Activated CD4-positive, alpha-beta T cell treated with anti-CD3 and anti-CD28 coated beads, Interleukin-2, amount 50 U/mL, for 24 hours (primary cell): ENCODE results near the gene SPRY4.
"Not testable (repeated sequence)": the region's sequence is repeated elsewhere in the genome, so short reads cannot be mapped to it uniquely, and the experiment has no call there.

ENCODE experiments used
- DNase-seq, 2 donors: peaks; one replicate each; pipeline ENCODE4 v3.0.0-alpha.2; 2020; ENCODE audit warnings: low read depth in 1 of 2, low spot score in 1 of 2

SPRY4 gene

DNA sequence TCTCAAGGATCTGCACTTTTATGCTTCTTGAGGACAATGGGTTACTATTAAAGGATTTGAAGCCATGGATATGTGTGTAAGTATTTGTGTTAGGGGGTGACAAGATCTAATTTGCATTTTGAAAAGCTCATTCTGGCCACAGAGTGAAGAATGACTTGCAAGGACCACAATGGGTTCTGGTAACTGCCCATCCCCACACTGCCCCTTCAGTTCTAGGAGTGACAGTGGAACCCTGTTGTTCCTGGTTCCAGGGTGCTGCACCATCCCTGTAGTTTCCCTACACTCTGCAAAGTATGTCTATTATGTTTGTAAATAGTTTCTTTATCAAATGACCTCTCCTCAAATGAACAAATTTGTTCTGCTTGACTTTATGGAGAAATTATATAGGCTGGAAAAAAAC, 9.7 kb upstream of the SPRY4 start:
- DNase-seq: no peak

DNA sequence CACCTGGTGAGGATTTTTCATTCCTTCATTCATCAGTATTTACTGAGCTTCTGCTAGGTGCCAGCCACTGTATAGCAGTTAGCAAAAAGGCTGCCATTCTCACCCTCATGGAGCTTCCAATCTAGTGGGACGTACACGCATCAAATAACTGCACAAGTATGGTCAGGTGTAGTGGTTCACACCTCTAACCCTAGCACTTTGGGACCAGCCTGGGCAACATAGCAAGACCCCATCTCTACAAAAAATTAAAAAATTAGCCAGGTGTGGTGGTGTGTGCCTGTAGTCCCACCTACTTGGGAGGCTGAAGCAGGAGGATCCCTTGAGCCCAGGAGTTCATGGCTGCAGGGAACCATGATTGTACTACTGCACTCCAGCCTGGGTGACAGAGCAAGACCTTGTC, 8.9 kb upstream of the SPRY4 start:
- not testable (repeated sequence) for DNase-seq

DNA sequence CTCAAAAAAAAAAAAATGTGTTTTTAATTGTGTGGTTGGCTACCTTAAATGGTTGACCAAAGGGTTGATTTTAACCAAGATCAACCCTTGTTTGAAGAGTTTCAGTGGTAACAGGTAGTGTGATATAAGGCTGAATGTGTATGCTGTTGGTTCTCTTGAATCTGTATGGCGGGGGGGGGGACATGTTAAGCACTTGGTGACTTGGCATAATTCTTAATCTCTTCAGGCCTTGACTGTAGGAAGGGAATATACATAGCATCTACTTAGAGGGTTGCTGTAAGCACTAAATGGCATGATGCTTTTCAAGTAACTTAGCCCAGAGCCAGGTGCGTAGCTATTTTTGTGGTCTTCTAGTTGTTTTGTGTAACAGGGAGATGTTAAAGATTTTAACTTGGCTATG, 5.6 kb upstream of the SPRY4 start:
- no peak for DNase-seq

DNA sequence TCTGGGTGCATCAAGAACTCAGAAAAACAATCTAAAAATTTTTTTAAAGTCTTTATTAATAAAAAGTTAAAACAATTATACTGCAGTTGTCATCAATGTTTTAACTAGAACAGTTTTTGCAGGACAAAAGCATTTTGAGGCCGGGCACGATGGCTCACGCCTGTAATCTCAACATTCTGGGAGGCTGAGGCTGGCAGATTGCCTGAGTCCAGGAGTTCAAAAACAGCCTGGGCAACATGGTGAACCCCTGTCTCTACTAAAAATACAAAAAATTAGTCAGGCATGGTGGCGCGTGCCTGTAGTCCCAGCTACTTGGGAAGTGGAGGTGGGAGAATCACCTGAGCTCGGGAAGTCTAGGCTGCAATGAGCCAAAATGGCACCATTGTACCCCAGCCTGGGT, 5.2 kb upstream of the SPRY4 start:
- no peak for DNase-seq

DNA sequence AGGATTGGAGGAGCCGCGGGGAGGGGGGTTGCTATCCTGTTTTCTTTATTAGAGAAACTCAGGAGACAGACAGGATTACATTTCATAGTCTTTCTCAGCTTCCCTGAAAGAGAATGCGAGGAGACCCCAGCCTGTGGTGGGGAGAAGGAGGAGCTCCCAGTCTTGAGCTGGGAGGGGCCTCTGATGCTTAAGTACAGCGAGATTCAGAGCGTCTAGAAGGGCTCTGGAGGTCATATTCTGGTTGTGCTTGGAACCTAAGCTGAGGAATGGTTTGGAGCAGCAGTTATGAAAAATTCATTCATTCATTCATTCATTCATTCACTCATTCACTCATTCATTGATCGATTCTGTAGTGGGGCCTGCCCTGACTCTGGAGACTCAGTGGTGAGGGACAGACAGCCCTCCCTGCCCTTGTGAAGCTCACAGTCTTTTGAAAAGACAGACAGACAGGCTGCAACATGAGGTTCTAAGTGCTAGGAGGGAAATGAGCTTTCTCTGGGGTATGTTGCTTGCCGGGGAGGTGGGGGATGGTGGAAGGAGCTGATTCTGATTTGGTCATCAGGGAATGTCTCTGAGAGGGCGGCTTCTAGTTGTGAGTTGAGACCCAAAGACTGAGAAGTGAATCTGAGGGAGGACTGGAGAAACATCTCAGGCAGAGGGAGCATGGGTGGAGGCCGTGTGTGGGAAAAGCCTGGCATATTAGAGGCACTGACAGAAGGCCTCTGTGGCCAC, 2.5 kb upstream of the SPRY4 start:
- DNase-seq: no peak

DNA sequence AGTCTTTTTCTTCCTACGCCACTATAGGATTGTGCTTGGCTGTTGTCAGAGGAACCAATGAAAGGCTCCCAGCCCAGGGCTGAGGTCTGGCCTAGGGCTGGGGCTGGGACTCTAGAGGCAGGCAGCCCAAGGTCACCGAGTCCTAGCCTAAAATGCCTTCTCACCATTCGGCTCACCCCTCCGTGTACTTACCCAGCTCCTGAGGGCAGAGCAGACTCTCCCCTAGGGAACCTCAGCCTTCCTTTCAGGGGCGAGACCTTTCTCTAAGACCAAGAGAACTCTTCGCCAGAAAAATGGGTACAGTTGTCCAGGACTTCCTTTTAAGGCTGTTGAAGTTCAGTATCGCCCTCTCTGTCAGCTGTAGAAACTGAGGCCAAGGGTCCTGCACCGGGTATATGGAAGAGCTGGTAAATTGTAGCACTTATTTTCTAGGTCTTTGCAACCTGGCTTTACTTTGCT, 1.7 kb upstream of the SPRY4 start:
- DNase-seq: no peak

DNA sequence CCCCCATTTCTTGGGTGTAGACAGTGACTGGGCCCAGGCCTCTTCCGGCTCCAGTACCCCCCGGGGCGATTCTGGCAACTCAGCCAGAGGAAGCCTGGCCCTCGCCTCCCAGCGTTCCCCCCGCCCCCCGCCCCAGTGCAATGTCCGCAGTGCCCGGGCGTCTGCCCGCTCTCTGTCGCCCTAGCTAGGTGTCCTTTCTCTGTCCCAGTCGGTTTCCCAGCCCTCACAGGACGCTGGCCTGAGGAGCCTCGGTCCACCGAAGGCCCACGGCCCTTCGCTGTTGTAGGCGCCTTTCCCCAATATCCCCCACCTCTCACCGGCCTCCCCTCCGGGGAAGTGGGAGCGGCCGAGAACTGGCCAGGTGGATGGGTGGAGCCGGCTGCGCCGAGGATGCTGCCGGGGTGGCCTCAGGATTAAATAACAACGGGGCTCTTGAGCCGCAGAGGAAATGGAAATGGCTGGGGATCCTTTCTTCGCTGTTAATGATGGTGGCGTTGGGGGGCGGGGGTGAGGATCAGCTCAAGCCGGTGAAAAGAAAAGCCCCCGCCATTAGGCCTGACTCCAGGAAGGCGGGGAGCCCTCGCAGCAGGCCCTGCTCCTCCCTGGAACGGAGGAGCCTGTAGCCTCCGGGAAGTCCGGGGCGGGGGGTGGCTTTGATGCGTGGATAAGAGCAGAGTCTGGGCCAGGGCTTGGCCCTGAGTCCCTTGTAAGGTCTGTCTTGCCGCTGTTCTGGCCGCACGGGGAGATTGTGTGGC, 1.1 kb upstream of the SPRY4 start:
- no peak for DNase-seq

DNA sequence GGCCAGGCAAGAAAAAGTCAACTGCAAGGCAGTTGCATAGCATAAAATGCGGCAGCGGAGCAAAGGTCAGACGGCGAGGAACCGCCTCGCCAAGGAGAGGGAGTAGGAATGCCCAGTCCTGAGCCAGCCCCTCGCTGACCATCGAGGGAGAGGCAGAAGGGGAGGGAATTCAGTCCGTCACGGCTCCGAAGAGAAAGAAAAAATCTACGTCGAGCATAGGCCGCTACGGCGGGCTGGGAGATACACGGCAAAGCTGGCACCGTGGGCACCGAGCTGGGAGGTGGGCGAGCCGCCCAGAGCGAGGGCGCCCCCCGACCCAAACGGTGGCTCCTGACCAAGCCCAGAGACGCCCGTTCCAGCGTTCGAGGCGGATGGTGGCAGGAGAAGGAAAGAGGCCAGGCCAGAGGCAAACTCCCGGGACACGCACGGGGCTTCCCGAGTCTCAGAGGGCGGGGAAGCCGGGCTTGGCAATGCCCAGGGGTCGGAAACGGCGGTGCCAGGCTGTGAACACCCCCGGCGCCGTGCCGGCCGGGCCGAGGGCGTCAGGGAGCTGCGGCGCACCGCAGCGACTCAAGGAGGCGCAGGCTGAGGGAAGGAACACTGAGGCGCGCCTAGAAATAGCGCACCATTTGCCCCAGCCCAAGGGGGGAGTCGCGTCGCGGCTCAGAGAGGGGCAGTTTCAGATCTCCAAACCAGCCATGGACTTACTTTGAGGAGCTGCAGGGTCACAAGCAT, 518 bp downstream of the SPRY4 start:
- peak in 1 of 2 donors; percentile 29 for DNase-seq

DNA sequence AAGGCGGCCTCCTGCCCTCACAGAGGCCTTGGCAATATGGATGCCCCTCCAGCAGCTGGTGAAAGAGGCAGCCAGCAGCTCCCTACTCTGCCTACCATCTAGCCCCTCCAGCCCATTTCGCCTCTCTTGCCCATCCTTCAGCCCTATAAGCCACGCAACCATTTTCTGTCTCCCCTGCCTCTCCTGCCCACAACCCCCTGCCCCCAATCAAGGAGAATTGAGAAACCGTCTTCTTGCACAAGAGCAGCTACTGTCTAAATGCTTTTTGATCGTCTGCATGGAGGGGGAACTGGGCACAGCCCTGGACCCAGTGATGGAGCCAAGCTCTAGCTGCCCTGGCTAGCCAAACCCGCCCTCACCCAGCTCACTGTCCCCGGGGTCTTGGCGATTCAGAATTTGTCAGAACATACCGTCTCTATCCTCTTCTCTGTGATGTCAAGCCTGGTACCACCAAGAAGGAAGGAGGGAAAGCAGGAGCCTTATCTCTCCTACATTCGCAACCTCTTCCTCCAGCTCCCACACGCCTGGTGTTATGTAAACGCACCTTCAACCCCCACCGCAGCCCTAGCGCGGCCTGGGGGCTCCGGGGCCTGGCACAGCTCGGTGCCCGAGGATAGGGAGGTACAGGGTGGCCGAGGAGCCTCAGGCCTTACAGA, 1.2 kb downstream of the SPRY4 start:
- no peak for DNase-seq

DNA sequence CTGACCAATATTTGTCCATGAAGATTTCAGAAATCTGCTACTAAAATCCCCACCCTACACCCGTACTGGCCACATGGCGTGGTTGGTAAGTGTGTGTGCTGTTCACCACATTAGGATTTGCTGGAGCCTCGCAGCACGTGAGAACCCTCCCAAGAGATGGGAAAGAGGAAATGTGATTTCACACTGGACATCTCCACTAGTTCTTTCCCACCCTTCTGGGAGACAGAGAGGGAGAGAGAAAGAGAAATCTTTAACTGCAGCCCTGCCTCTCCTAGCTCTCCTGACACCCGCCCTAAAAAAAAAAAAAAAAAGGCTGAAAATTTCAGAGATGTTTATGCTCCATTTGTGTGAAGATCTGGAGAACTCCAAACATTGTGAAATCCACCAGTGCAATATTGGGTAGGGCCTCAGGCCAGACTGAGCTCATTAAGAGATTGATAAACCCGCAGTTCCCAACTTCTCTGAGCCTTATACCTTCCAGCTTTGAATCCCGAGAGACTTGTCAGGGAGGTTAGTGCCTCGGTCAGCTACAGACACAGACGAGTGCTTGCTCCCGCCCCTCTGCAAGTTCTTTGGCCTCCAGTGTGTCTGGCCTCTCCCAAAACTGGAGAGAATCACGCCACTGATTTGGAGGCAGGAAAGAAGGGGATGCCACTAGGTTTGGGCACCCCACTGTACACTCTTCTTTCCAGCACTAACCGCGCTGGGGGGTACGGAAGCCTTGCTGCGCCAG, 1.9 kb downstream of the SPRY4 start:
- no peak for DNase-seq

DNA sequence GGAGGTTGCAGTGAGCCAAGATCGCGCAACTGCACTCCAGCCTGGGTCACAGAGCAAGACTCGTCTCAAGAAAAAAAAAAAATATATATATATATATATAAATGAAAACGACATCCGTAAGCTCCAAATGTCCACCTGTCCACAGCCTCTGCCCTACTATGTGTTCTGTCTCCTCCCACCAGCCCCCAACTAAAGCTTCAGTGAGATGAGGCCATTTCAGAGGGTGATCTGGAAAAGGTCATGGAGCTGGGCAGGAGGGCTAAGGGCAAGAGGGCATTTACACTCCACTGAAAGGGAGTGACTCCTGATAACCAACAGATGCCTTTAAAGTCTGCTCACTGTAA, 2.4 kb downstream of the SPRY4 start:
- no peak for DNase-seq

DNA sequence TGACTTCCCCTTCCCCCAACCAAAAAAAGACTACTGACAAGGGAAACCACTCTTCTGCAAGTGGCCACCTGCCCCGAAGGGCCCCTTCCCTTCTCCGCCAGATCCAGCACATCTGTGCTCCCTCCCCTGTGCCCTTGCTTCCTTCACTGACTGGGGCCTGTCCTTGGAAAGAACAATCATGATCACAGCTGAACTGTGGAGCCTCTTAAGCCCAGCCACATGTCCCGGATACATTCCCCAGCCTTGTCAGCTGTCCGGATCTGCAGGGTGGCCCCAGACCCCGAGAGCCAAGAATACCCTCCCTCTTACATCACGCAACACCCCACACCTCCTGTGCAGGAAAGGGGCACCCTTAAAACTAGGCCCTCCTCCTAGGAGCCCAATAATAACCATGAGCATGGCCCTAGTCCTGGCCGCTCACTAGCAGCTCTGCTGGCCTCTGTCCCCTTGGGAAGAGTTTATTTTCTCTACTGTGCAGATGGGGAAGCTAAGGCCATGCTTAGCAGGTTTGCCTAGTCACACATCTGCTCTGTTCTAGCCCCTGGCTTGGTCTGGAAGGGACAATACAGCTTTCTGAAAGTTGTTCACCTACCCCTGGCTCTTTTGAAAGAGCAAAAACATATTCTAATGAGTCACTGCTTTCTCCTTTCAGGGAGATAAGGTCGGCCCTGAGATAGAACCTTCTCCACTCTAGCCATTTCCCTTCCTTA, 3.8 kb downstream of the SPRY4 start:
- no peak for DNase-seq

DNA sequence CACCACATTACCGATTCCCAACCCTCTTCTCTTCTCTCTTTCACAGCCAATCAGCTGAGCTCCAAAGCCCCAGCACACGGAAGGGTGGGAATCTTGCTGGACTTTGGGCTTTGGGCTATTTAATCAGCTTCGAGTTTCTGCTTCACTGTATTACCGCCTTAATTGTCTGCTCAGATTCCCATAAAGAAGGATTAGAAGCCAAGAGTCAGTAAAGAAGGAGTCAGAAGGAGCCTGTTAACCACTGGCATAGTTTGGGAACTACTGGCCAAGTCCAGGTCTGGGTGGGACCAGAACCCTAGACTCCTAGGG, 4.4 kb downstream of the SPRY4 start:
- no peak for DNase-seq

DNA sequence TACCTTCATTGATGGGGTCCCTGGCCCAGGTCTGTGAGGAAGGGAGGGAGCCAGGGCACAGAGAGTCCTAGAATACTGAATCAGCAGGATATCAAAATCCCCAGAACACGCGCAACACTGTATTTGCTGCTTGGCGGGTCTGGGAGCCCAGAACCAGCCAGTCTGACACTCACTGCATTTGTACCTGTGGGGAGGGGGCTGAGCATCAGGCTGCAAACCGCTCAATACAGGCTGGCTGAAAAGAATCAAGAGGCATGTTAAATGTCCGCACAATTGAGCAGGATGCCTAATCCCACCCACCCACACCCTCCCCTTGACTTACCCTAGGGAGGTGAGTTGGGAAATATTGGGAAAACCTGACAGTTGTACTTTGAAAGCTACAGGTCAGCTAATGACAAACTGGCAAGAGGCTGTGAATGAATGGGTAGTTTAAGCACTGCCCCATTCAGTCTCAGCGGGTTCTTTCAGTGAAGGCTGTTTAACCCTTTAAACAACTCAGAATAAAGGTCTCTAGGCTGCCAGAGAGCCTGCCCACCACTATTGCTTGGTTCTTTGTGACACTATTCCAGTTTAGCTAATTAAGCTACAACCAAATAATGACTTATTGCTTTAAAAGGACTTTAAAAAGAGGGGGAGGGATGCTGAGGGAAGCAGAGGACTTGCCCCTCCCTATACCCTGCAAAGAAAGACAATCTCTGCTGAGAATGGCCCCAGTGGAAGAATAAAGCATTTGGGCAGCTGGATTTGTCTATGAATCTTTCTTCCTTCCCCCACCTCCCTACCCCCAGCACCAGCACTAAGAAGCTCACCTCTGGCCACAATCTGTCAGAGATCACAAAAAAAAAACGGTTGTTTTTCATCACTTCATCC, 5.0 kb downstream of the SPRY4 start:
- DNase-seq: no peak

DNA sequence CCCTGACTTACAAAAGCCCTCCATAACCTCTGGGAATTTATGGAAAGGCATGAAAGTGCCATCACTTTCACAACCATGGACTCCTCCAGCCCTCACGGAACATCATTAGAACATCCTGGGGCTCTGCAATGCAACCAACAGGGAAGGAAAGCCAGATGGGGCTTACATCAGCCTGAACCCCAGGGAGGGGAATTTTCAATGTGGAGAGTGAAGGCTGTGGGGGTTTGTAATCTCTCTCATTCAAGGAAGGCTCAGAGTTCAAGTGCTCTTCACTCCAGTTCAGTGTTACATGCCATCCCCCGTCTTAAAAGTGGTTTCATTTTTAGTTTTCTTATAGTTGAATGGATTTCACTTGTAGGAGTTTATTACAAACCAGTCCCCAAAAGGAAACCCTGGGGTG, 5.7 kb downstream of the SPRY4 start:
- DNase-seq: no peak

DNA sequence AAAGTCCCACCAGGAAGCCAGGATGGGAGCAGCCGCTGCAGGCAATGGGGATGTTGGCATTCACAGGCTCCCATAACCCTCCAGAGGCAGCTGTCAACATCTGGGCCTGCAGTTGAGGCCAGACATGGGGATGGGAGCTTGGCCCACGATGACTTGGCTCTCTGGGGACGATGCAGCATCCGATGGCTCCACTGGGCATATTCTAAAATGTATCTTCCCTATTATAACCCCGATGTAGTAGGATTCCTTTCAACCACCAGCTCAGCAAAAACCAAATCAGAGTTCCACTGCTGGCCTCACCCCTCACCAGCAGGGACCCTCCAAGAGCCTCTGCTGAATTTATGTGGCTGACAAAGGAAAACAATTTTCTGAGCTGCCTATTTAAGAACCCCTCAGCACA, 7.1 kb downstream of the SPRY4 start:
- no peak for DNase-seq

DNA sequence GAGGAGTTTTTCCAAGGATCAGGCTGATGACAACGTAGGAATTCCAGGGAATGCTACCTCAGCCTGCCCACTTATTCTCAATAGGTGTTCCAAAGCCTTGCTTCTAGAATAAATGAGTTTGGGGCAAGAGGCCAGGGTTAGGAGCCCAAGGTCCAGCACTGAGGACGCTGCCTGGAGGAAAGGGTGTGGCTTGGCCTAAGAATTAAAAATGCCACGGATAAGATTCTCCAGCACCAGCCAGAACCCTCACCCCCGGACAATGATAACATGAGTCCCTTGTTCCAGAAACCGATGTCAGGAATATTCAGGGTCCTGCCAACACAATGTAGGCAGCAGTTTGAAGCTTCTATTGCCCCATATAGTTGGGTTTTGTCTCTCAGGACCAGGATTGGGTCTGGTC, 7.6 kb downstream of the SPRY4 start:
- no peak for DNase-seq

DNA sequence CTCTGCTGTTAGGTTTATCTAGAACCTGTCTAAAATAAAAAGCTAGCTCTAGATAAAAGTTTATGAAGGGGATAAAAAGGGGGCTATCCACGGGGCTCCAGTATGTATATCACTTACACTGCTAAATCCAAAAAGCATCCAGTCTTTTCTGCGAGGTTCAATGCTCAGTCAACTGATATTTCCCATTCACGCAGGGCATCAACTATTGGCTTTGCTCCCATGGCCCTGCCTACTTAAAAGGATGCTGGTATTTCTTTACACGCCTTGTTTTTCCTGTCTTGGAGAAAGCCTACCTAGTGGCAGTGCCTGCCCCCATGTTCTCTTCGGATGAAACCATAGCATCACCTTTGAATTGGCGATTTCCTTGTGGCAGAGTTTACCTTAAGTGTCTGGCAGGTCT, 8.1 kb downstream of the SPRY4 start:
- no peak for DNase-seq

DNA sequence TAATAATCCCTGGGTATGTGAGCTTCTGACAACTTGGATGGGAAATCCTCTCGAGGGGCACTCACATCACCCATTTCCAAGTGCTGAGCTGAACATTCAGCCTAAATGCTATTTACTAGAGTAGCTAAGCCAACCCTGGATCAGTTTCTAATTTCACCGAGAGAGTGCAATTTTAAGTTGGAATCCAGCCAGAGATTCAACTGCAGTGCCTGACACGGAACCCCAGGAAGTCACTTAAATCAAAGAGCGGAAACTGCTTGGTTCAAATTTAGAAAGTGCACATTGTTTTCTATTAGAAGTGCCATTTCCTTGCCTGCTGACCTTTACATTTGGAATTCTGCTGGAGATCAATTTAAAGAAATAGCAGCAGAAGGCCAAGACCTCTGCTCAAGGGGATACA, 8.8 kb downstream of the SPRY4 start:
- DNase-seq: no peak
